GM18502 (cell line): ENCODE data around the gene PGBD1.

ENCODE experiments used
- ATAC-seq: cut with Tn5 transposase; IDR thresholded peaks from one replicate; pipeline ENCODE4 v1.9.1; 2021; ENCODE audit warnings: mild to moderate bottlenecking; ENCODE audit not compliant: unreplicated experiment, poor library complexity

The PGBD1 gene

GRCh38 chr6:28334286-28335039 lies 53.1 kb downstream of the PGBD1 start:
- ATAC-seq, result no peak

GRCh38 chr6:28335040-28335563 lies 53.7 kb downstream of the PGBD1 start:
- no peak for ATAC-seq

- peak; percentile 91 for ATAC-seq
Measured at GRCh38 chr6:28335564-28336283, 54.4 kb downstream of the PGBD1 start, which contains the start of gene ZSCAN31. Gene ZSCAN31 (minus strand): TSS chr6:28336148. CDS start chr6:28329683, 6,465 bp downstream.

GRCh38 chr6:28336284-28337120 lies 55.1 kb downstream of the PGBD1 start:
- peak; percentile 39 for ATAC-seq

- no peak for ATAC-seq
Measured at GRCh38 chr6:28337121-28337520, 55.7 kb downstream of the PGBD1 start.

GRCh38 chr6:28340310-28341095 lies 59.1 kb downstream of the PGBD1 start:
- ATAC-seq, result no peak

GRCh38 chr6:28343898-28344677 lies 62.7 kb downstream of the PGBD1 start:
- ATAC-seq, result no peak

- ATAC-seq, result no peak
Measured at GRCh38 chr6:28345201-28345600, 63.8 kb downstream of the PGBD1 start.

- no peak for ATAC-seq
Measured at GRCh38 chr6:28347119-28347518, 65.7 kb downstream of the PGBD1 start.

GRCh38 chr6:28349344-28349891 lies 68.0 kb downstream of the PGBD1 start:
- peak; percentile 36 for ATAC-seq

GRCh38 chr6:28349892-28350737 lies 68.7 kb downstream of the PGBD1 start, which contains the start of gene ZKSCAN3:
Gene ZKSCAN3 (plus strand): TSS chr6:28349947. CDS start chr6:28359587, 9,640 bp downstream.
- ATAC-seq, result peak; percentile 99

- ATAC-seq, result no peak
Measured at GRCh38 chr6:28351087-28351486, 69.7 kb downstream of the PGBD1 start.

- ATAC-seq, result no peak
Measured at GRCh38 chr6:28351493-28351925, 70.1 kb downstream of the PGBD1 start.
